ENCODE measurements around the gene DYNLT2B. TPM values are rescaled to one million over a fixed set of nuclear protein-coding genes. Genes with fewer than 3 reads are reported as not detected.

Gene DYNLT2B
- total RNA-seq, 1 experiment from 2014 or later, result 12.1 TPM

DNA sequence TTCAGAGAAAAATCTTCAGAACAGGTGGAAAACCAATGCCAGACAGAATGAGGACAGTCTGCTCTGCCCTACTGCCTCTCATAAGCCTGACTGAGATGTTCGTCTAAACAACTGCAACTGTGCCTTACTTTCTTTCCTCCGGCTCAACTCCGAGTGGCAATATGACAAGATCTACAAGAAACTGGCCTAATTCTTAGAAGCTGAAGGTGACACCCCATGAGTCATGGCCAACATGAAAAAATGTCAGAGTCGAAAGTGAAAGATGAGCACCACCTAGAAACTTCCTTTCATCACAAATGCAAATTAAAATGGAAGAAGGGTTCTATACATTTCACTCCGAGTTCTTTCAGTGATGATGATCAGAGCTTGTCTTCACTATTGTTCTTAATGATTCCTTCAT, 43.5 kb downstream of the DYNLT2B start:
- POLR2A ChIA-PET, result no interaction called here
- peaks cover 10% of the 10 kb centered on the region for H3K4me1 Mint-ChIP-seq (ENCODE audit: low read depth, unreplicated experiment)
- CTCF ChIA-PET, result no interaction called here
- H3K4me3 Mint-ChIP-seq (ENCODE audit: unreplicated experiment), result no peak overlapping the region
- TF ChIP-seq, protein P1, sequence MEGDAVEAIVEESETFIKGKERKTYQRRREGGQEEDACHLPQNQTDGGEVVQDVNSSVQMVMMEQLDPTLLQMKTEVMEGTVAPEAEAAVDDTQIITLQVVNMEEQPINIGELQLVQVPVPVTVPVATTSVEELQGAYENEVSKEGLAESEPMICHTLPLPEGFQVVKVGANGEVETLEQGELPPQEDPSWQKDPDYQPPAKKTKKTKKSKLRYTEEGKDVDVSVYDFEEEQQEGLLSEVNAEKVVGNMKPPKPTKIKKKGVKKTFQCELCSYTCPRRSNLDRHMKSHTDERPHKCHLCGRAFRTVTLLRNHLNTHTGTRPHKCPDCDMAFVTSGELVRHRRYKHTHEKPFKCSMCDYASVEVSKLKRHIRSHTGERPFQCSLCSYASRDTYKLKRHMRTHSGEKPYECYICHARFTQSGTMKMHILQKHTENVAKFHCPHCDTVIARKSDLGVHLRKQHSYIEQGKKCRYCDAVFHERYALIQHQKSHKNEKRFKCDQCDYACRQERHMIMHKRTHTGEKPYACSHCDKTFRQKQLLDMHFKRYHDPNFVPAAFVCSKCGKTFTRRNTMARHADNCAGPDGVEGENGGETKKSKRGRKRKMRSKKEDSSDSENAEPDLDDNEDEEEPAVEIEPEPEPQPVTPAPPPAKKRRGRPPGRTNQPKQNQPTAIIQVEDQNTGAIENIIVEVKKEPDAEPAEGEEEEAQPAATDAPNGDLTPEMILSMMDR (IDR thresholded peaks at IDR 0.05; ENCODE audit: insufficient read depth in 1 of 2, low read depth in 1 of 2, low read length in 1 of 2, severe bottlenecking in 1 of 2, unreplicated experiment in 1 of 2), result no peak
- BruUV-seq (replicated peaks), result no TSS peak
- H3K27ac Mint-ChIP-seq (ENCODE audit: unreplicated experiment), result no peak overlapping the region
- Histone ChIP-seq H3K36me3 (ENCODE audit: control insufficient read depth, insufficient read depth, low read length) (no peaks in the 10 kb centered on the region; the same call in 1 of the 2 replicates), H3K9me3 (peaks cover 3% of the 10 kb centered on the region; the same call in 1 of the 2 replicates), H3K27me3 (replicated peaks; ENCODE audit: control insufficient read depth, insufficient read depth, low read length) (no peaks in the 10 kb centered on the region), H3K4me1 (peaks cover 16% of the 10 kb centered on the region), H3K4me3 (ENCODE audit: low read depth, low read length) (no peak overlapping the region)
- no peaks in the 10 kb centered on the region for H3K27me3 Mint-ChIP-seq (ENCODE audit: insufficient read depth, unreplicated experiment)
- peaks cover 35% of the 10 kb centered on the region for H3K36me3 Mint-ChIP-seq (ENCODE audit: insufficient read depth, unreplicated experiment)
- no peak for DNase-seq
- H3K9me3 Mint-ChIP-seq (ENCODE audit: unreplicated experiment), result peaks cover 10% of the 10 kb centered on the region
- intact Hi-C loops (cut with micrococcal nuclease; ENCODE audit: unreplicated experiment), result no loop called here

DNA sequence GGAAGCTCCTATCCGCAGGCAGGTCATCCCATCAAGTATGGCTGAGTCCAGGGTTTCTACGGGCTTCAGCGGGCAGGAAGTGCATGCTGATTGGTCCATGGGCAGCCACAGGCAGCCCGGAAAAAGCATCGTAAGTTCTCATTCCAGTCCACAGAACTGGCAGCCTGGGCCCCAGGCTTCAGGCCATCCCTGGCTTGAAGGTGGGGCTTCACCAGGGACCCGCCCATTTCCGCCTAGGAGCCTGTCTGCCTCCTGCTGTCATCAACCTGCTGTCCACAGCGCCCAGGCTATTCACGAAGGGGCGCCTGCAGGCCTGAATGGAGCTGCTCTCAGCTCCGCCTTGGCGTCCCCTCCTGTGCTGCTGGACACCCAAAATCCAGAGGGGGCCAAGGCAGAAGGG, 44.4 kb downstream of the DYNLT2B start:
- Histone ChIP-seq H3K4me1 (peaks cover 7% of the 10 kb centered on the region), H3K9me3 (peaks cover 3% of the 10 kb centered on the region; the same call in 1 of the 2 replicates), H3K36me3 (ENCODE audit: control insufficient read depth, insufficient read depth, low read length) (no peaks in the 10 kb centered on the region; the same call in 1 of the 2 replicates), H3K4me3 (ENCODE audit: low read depth, low read length) (no peak overlapping the region), H3K27me3 (replicated peaks; ENCODE audit: control insufficient read depth, insufficient read depth, low read length) (no peaks in the 10 kb centered on the region)
- Mint-ChIP-seq H3K36me3 (ENCODE audit: insufficient read depth, unreplicated experiment) (peaks cover 30% of the 10 kb centered on the region), H3K27me3 (ENCODE audit: insufficient read depth, unreplicated experiment) (no peaks in the 10 kb centered on the region), H3K4me1 (ENCODE audit: low read depth, unreplicated experiment) (peaks cover 6% of the 10 kb centered on the region), H3K27ac (ENCODE audit: unreplicated experiment) (no peak overlapping the region), H3K9me3 (ENCODE audit: unreplicated experiment) (peaks cover 10% of the 10 kb centered on the region), H3K4me3 (ENCODE audit: unreplicated experiment) (no peak overlapping the region)
- intact Hi-C loops (cut with micrococcal nuclease; ENCODE audit: unreplicated experiment), result no loop called here
- BruUV-seq (replicated peaks), result no TSS peak
- no peak for DNase-seq
- CTCF ChIA-PET, result no interaction called here
- TF ChIP-seq, protein P1 (IDR thresholded peaks at IDR 0.05; ENCODE audit: insufficient read depth in 1 of 2, low read depth in 1 of 2, low read length in 1 of 2, severe bottlenecking in 1 of 2, unreplicated experiment in 1 of 2), result no peak
- POLR2A ChIA-PET, result no interaction called here

GRCh38 chr3:196272826-196273225, 45.2 kb downstream of the DYNLT2B start:
- no peak for DNase-seq
- Mint-ChIP-seq H3K27me3 (ENCODE audit: insufficient read depth, unreplicated experiment) (no peaks in the 10 kb centered on the region), H3K27ac (ENCODE audit: unreplicated experiment) (no peak overlapping the region), H3K4me1 (ENCODE audit: low read depth, unreplicated experiment) (peaks cover 6% of the 10 kb centered on the region), H3K4me3 (ENCODE audit: unreplicated experiment) (no peak overlapping the region), H3K36me3 (ENCODE audit: insufficient read depth, unreplicated experiment) (peaks cover 30% of the 10 kb centered on the region), H3K9me3 (ENCODE audit: unreplicated experiment) (peaks cover 10% of the 10 kb centered on the region)
- ChIA-PET POLR2A (no interaction called here), CTCF (no interaction called here)
- intact Hi-C loops (cut with micrococcal nuclease; ENCODE audit: unreplicated experiment), result no loop called here
- peaks cover 3% of the 10 kb centered on the region; the same call in 1 of the 2 replicates for H3K9me3 ChIP-seq
- TF ChIP-seq, protein P1 (IDR thresholded peaks at IDR 0.05; ENCODE audit: insufficient read depth in 1 of 2, low read depth in 1 of 2, low read length in 1 of 2, severe bottlenecking in 1 of 2, unreplicated experiment in 1 of 2), result no peak
- H3K4me1 ChIP-seq, result no peaks in the 10 kb centered on the region
- no TSS peak for BruUV-seq (replicated peaks)
- no peaks in the 10 kb centered on the region; the same call in 1 of the 2 replicates for H3K36me3 ChIP-seq (ENCODE audit: control insufficient read depth, insufficient read depth, low read length)
- H3K4me3 ChIP-seq (ENCODE audit: low read depth, low read length), result no peak overlapping the region
- no peaks in the 10 kb centered on the region for H3K27me3 ChIP-seq (replicated peaks; ENCODE audit: control insufficient read depth, insufficient read depth, low read length)

All from Caco-2 (cell line).